Right atrium auricular region (tissue), 2 donors: ENCODE results near the gene MALSU1. TPM values are rescaled to one million over a fixed set of nuclear protein-coding genes. Genes with fewer than 3 reads are reported as not detected.

Experiments
- DNase-seq: peaks from one replicate; pipeline ENCODE4 v3.0.0-alpha.2; 2019; ENCODE audit warnings: low spot score
- H3K27ac ChIP-seq, 2 donors: fragments of 200-600 bp; sonication (generic); 1 replicate in 1 of 2; 2 replicates in 1 of 2; pipeline ENCODE4 v1.5.1; 2016 to 2019
- H3K27me3 ChIP-seq, 2 donors: fragments of 200-600 bp; sonication (generic); one replicate each; pipeline versions ENCODE4 v1.5.1 to v1.6.0; 2017 to 2019
- H3K36me3 ChIP-seq: fragments of 200-600 bp; sonication (generic); one replicate; pipeline ENCODE4 v1.5.1; 2016
- H3K4me1 ChIP-seq, 2 donors: fragments of 200-600 bp; sonication (generic); one replicate each; pipeline versions ENCODE4 v1.5.1 to v1.6.0; 2017 to 2019
- H3K4me3 ChIP-seq, 2 donors: fragments of 200-600 bp; sonication (generic); 1 replicate in 1 of 2; 2 replicates in 1 of 2; pipeline ENCODE4 v1.5.1; 2017 to 2019; ENCODE audit warnings: mild to moderate bottlenecking in 1 of 2, moderate library complexity in 1 of 2
- H3K9me3 ChIP-seq, 2 donors: fragments of 200-600 bp; sonication (generic); one replicate each; pipeline ENCODE4 v1.5.1; 2019
- CTCF ChIP-seq, 2 donors: fragments of 200-600 bp; sonication (generic); IDR thresholded peaks; one replicate each; pipeline ENCODE4 v1.5.1; 2019; ENCODE audit warnings: antibody characterized with exemption in 2 of 2
- total RNA-seq, 2 donors: library from RNA; depleted of rRNA; stranded (reverse); fragments of >200 nt; gene quantifications; one replicate each; pipeline ENCODE4 v1.1.0, GENCODE V29; 2016

Gene MALSU1
- total RNA-seq, 2 donors from 2014 or later: 82.5 to 96.5 TPM

GRCh38 chr7:23261843-23262452 lies 37.2 kb upstream of the MALSU1 start:
- DNase-seq: peak; percentile 72
- Histone ChIP-seq H3K4me3 (no peak overlapping the region), H3K27ac (no peak overlapping the region), H3K27me3 (no peaks in the 10 kb centered on the region), H3K9me3 (no peaks in the 10 kb centered on the region), H3K4me1 (no peaks in the 10 kb centered on the region), H3K36me3 (no peaks in the 10 kb centered on the region)
- TF ChIP-seq CTCF (IDR thresholded peaks at IDR 0.05): peak; percentile 62 to 83

GRCh38 chr7:23264916-23265458 lies 34.2 kb upstream of the MALSU1 start:
- no peaks in the 10 kb centered on the region for H3K9me3 ChIP-seq
- no peak for TF ChIP-seq CTCF (IDR thresholded peaks at IDR 0.05)
- no peaks in the 10 kb centered on the region for H3K36me3 ChIP-seq
- DNase-seq: no peak
- no peak overlapping the region for H3K4me3 ChIP-seq
- no peak overlapping the region for H3K27ac ChIP-seq
- no peaks in the 10 kb centered on the region for H3K4me1 ChIP-seq
- H3K27me3 ChIP-seq: no peaks in the 10 kb centered on the region

GRCh38 chr7:23266918-23267317 lies 32.2 kb upstream of the MALSU1 start:
- no peak overlapping the region for H3K4me3 ChIP-seq
- H3K4me1 ChIP-seq: no peaks in the 10 kb centered on the region
- H3K27me3 ChIP-seq: no peaks in the 10 kb centered on the region
- TF ChIP-seq CTCF (IDR thresholded peaks at IDR 0.05): no peak
- H3K27ac ChIP-seq: no peak overlapping the region
- H3K9me3 ChIP-seq: no peaks in the 10 kb centered on the region
- no peak for DNase-seq
- H3K36me3 ChIP-seq: peaks cover 4% of the 10 kb centered on the region

GRCh38 chr7:23267357-23267756 lies 31.8 kb upstream of the MALSU1 start:
- Histone ChIP-seq H3K4me3 (no peak overlapping the region), H3K4me1 (no peaks in the 10 kb centered on the region), H3K9me3 (no peaks in the 10 kb centered on the region), H3K27ac (no peak overlapping the region), H3K36me3 (peaks cover 4% of the 10 kb centered on the region), H3K27me3 (no peaks in the 10 kb centered on the region)
- no peak for TF ChIP-seq CTCF (IDR thresholded peaks at IDR 0.05)
- DNase-seq: no peak

- TF ChIP-seq CTCF (IDR thresholded peaks at IDR 0.05): no peak
- Histone ChIP-seq H3K4me1 (no peaks in the 10 kb centered on the region), H3K4me3 (no peak overlapping the region), H3K27ac (no peak overlapping the region), H3K9me3 (no peaks in the 10 kb centered on the region), H3K27me3 (no peaks in the 10 kb centered on the region), H3K36me3 (peaks cover 4% of the 10 kb centered on the region)
- no peak for DNase-seq
These were observed 31.0 kb upstream of the MALSU1 start for GRCh38 chr7:23268167-23268566.

- DNase-seq: no peak
- no peak overlapping the region for H3K27ac ChIP-seq
- H3K9me3 ChIP-seq: no peaks in the 10 kb centered on the region
- peaks cover 4% of the 10 kb centered on the region for H3K36me3 ChIP-seq
- H3K4me1 ChIP-seq: no peaks in the 10 kb centered on the region
- TF ChIP-seq CTCF (IDR thresholded peaks at IDR 0.05): no peak
- H3K4me3 ChIP-seq: no peak overlapping the region
- no peaks in the 10 kb centered on the region for H3K27me3 ChIP-seq
These were observed 30.4 kb upstream of the MALSU1 start for GRCh38 chr7:23268746-23269145.
